HepG2 (cell line): ENCODE results near the gene CCDC30. TPM values are rescaled to one million over a fixed set of nuclear protein-coding genes. Genes with fewer than 3 reads are reported as not detected.

Experiments
- MIXL1 ChIP-seq: IDR thresholded peaks from 2 replicates; pipeline ENCODE4 v1.6.1; 2016
- POLR2G ChIP-seq: fragments of 200-400 bp; formaldehyde crosslinking; IDR thresholded peaks from 2 replicates; pipeline ENCODE4 v1.6.1; 2018; ENCODE audit warnings: mild to moderate bottlenecking, low read depth, low read length, moderate library complexity
- SMC3 ChIP-seq: IDR thresholded peaks from 2 replicates; pipeline ENCODE4 v1.6.1; 2011; ENCODE audit warnings: low read length, improper control_type of control experiment
- SOX6 ChIP-seq, 2 experiments: fragments of 450-650 bp in 1 of 2; sonication (generic) in 1 of 2; formaldehyde crosslinking in 1 of 2; IDR thresholded peaks; 2 replicates each; pipeline versions ENCODE4 v1.4.0 to v1.6.1; 2017 to 2020; ENCODE audit warnings: antibody characterized with exemption in 1 of 2, mild to moderate bottlenecking in 1 of 2, missing genetic modification reagents in 1 of 2
- SYNCRIP ChIP-seq: fragments of 200-400 bp; formaldehyde crosslinking; IDR thresholded peaks from 2 replicates; pipeline ENCODE4 v1.6.1; 2018; ENCODE audit warnings: mild to moderate bottlenecking, low read depth, low read length; ENCODE audit not compliant: insufficient read depth
- polyA plus RNA-seq, 8 experiments: library from polyadenylated mRNA; depleted of rRNA in 3 of 8; stranded (reverse) in 7 of 8; unstranded in 1 of 8; fragments of >200 nt; fragmentation: Illumina TruSeq in 4 of 8; extraction: Trizol in 4 of 8; gene quantifications; 2 replicates each; pipeline versions ENCODE4 v1.2.1 to v1.2.3, GENCODE V29; 2011 to 2016; ENCODE audit warnings: low read depth in 4 of 8, missing spikeins in 1 of 8, mixed read lengths in 1 of 8; ENCODE audit not compliant: insufficient read depth in 1 of 8
- total RNA-seq, 5 experiments: library from RNA; depleted of rRNA; stranded (reverse); fragments of >200 nt; fragmentation: Illumina TruSeq; extraction: Trizol; gene quantifications; 2 replicates each; pipeline ENCODE4 v1.2.3, GENCODE V29; 2016; ENCODE audit warnings: low read depth in 1 of 5
- TF ChIP-seq, protein P1 (sequence below): sonication (generic); formaldehyde crosslinking; conservative IDR thresholded peaks from 2 replicates; pipeline ENCODE4 v1.4.0; 2020; ENCODE audit warnings: mild to moderate bottlenecking, missing genetic modification reagents, moderate library complexity
- TF ChIP-seq, protein P2 (sequence below): sonication (generic); formaldehyde crosslinking; IDR thresholded peaks from 2 replicates; pipeline ENCODE4 v1.4.0; 2020; ENCODE audit warnings: missing genetic modification reagents, borderline replicate concordance
- TF ChIP-seq, protein P3 (sequence below), 2 experiments: sonication (generic) in 1 of 2; formaldehyde crosslinking in 1 of 2; IDR thresholded peaks; 2 replicates each; pipeline versions ENCODE4 v1.4.0 to v1.6.1; 2016 to 2020; ENCODE audit warnings: borderline replicate concordance in 1 of 2, low read depth in 1 of 2, mild to moderate bottlenecking in 1 of 2, missing genetic modification reagents in 1 of 2
- TF ChIP-seq, protein P4 (sequence below): sonication (generic); formaldehyde crosslinking; IDR thresholded peaks from 2 replicates; pipeline ENCODE4 v1.8.0; 2022; ENCODE audit warnings: missing genetic modification reagents, low read depth, mild to moderate bottlenecking, borderline replicate concordance
- TF ChIP-seq, protein P5 (sequence below): sonication (generic); formaldehyde crosslinking; conservative IDR thresholded peaks from 2 replicates; pipeline ENCODE4 v1.8.0; 2022; ENCODE audit warnings: low read depth, missing genetic modification reagents
- TF ChIP-seq, protein P6 (sequence below): sonication (generic); formaldehyde crosslinking; IDR thresholded peaks from 2 replicates; pipeline ENCODE4 v1.5.0; 2020; ENCODE audit warnings: mild to moderate bottlenecking, missing genetic modification reagents

CCDC30 gene
- total and polyA plus RNA-seq, 2 of the 13 experiments (the other 11 are each of a cell fraction or from before 2014, with no cell fraction given): 0.25 to 0.77 TPM

DNA sequence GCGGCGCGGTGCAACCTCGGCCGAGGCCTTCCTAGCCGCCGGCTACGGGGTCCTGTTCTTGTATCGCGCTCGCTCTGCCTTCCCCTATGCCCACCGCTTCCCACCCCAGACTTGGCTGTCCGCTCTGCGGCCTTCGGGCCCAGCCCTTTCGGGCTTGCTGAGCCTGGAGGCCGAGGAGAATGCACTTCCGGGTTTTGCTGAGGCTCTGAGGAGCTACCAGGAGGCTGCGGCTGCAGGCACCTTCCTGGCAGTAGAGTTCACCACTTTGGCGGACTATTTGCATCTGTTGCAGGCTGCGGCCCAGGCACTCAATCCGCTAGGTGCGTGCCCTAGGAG is 6.4 kb upstream of the CCDC30 start (continued):
- TF ChIP-seq, protein P1, sequence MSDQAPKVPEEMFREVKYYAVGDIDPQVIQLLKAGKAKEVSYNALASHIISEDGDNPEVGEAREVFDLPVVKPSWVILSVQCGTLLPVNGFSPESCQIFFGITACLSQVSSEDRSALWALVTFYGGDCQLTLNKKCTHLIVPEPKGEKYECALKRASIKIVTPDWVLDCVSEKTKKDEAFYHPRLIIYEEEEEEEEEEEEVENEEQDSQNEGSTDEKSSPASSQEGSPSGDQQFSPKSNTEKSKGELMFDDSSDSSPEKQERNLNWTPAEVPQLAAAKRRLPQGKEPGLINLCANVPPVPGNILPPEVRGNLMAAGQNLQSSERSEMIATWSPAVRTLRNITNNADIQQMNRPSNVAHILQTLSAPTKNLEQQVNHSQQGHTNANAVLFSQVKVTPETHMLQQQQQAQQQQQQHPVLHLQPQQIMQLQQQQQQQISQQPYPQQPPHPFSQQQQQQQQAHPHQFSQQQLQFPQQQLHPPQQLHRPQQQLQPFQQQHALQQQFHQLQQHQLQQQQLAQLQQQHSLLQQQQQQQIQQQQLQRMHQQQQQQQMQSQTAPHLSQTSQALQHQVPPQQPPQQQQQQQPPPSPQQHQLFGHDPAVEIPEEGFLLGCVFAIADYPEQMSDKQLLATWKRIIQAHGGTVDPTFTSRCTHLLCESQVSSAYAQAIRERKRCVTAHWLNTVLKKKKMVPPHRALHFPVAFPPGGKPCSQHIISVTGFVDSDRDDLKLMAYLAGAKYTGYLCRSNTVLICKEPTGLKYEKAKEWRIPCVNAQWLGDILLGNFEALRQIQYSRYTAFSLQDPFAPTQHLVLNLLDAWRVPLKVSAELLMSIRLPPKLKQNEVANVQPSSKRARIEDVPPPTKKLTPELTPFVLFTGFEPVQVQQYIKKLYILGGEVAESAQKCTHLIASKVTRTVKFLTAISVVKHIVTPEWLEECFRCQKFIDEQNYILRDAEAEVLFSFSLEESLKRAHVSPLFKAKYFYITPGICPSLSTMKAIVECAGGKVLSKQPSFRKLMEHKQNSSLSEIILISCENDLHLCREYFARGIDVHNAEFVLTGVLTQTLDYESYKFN (CRISPR knock-in tag): peak; percentile 44; the same call in 1 of the 2 replicates
- TF ChIP-seq SMC3: no peak
- no peak for TF ChIP-seq POLR2G
- no peak for TF ChIP-seq SYNCRIP
- no peak for TF ChIP-seq MIXL1 (CRISPR knock-in tag)
- TF ChIP-seq, protein P2, sequence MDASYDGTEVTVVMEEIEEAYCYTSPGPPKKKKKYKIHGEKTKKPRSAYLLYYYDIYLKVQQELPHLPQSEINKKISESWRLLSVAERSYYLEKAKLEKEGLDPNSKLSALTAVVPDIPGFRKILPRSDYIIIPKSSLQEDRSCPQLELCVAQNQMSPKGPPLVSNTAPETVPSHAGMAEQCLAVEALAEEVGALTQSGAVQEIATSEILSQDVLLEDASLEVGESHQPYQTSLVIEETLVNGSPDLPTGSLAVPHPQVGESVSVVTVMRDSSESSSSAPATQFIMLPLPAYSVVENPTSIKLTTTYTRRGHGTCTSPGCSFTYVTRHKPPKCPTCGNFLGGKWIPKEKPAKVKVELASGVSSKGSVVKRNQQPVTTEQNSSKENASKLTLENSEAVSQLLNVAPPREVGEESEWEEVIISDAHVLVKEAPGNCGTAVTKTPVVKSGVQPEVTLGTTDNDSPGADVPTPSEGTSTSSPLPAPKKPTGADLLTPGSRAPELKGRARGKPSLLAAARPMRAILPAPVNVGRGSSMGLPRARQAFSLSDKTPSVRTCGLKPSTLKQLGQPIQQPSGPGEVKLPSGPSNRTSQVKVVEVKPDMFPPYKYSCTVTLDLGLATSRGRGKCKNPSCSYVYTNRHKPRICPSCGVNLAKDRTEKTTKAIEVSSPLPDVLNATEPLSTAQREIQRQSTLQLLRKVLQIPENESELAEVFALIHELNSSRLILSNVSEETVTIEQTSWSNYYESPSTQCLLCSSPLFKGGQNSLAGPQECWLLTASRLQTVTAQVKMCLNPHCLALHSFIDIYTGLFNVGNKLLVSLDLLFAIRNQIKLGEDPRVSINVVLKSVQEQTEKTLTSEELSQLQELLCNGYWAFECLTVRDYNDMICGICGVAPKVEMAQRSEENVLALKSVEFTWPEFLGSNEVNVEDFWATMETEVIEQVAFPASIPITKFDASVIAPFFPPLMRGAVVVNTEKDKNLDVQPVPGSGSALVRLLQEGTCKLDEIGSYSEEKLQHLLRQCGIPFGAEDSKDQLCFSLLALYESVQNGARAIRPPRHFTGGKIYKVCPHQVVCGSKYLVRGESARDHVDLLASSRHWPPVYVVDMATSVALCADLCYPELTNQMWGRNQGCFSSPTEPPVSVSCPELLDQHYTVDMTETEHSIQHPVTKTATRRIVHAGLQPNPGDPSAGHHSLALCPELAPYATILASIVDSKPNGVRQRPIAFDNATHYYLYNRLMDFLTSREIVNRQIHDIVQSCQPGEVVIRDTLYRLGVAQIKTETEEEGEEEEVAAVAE (CRISPR knock-in tag): no peak
- TF ChIP-seq, protein P3, sequence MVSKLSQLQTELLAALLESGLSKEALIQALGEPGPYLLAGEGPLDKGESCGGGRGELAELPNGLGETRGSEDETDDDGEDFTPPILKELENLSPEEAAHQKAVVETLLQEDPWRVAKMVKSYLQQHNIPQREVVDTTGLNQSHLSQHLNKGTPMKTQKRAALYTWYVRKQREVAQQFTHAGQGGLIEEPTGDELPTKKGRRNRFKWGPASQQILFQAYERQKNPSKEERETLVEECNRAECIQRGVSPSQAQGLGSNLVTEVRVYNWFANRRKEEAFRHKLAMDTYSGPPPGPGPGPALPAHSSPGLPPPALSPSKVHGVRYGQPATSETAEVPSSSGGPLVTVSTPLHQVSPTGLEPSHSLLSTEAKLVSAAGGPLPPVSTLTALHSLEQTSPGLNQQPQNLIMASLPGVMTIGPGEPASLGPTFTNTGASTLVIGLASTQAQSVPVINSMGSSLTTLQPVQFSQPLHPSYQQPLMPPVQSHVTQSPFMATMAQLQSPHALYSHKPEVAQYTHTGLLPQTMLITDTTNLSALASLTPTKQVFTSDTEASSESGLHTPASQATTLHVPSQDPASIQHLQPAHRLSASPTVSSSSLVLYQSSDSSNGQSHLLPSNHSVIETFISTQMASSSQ (IDR thresholded peaks at IDR 0.05; ENCODE audit: low read depth): no peak
- TF ChIP-seq, protein P3 (CRISPR knock-in tag; IDR thresholded peaks at IDR 0.05; ENCODE audit: borderline replicate concordance): no peak
- no peak for TF ChIP-seq SOX6 (IDR thresholded peaks at IDR 0.05)
- TF ChIP-seq SOX6 (CRISPR knock-in tag; IDR thresholded peaks at IDR 0.05): no peak
- TF ChIP-seq, protein P4, sequence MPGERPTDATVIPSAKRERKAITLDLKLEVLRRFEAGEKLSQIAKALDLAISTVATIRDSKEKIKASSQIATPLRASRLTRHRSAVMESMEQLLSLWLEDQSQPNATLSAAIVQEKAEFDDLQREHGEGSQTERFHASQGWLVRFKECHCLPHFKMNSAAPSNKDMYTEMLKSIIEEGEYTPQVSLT (CRISPR knock-in tag): no peak
- TF ChIP-seq, protein P5, sequence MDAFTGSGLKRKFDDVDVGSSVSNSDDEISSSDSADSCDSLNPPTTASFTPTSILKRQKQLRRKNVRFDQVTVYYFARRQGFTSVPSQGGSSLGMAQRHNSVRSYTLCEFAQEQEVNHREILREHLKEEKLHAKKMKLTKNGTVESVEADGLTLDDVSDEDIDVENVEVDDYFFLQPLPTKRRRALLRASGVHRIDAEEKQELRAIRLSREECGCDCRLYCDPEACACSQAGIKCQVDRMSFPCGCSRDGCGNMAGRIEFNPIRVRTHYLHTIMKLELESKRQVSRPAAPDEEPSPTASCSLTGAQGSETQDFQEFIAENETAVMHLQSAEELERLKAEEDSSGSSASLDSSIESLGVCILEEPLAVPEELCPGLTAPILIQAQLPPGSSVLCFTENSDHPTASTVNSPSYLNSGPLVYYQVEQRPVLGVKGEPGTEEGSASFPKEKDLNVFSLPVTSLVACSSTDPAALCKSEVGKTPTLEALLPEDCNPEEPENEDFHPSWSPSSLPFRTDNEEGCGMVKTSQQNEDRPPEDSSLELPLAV: no peak
- TF ChIP-seq, protein P6, sequence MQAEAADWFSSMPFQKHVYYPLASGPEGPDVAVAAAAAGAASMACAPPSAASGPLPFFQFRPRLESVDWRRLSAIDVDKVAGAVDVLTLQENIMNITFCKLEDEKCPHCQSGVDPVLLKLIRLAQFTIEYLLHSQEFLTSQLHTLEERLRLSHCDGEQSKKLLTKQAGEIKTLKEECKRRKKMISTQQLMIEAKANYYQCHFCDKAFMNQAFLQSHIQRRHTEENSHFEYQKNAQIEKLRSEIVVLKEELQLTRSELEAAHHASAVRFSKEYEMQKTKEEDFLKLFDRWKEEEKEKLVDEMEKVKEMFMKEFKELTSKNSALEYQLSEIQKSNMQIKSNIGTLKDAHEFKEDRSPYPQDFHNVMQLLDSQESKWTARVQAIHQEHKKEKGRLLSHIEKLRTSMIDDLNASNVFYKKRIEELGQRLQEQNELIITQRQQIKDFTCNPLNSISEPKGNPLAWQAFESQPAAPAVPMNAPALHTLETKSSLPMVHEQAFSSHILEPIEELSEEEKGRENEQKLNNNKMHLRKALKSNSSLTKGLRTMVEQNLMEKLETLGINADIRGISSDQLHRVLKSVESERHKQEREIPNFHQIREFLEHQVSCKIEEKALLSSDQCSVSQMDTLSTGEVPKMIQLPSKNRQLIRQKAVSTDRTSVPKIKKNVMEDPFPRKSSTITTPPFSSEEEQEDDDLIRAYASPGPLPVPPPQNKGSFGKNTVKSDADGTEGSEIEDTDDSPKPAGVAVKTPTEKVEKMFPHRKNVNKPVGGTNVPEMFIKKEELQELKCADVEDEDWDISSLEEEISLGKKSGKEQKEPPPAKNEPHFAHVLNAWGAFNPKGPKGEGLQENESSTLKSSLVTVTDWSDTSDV (CRISPR knock-in tag): no peak
